Heart left ventricle (tissue), 13 donors: ENCODE data around the gene PSMA3.

Experiments
- CTCF ChIP-seq, 12 donors: fragments of 200-600 bp; sonication (generic) in 4 of 12; IDR thresholded peaks; one replicate each; pipeline versions ENCODE4 v1.5.0 to v1.8.0; 2018 to 2022; ENCODE audit warnings: antibody characterized with exemption in 12 of 12, mild to moderate bottlenecking in 5 of 12
- POLR2A ChIP-seq, 2 donors: fragments of 450-650 bp; IDR thresholded peaks; one replicate each; pipeline ENCODE4 v1.6.1; 2017; ENCODE audit warnings: antibody characterized with exemption in 2 of 2, mild to moderate bottlenecking in 2 of 2, moderate library complexity in 2 of 2
- donor health status: ischemic (EF 13 %, LVEDD 7.1; RV severe dilation, severe dysfunction).
- donor health status: DM: no; HTN: yes; CAD: no.
- donor health status: DM: no; HTN: no; CAD: no.
- donor health status: ischemic (EF 25% LVEDD 6.9; RV normal size, moderate dysfunction).
- donor health status: ischemic (EF 25% LVEDD 5.7; RV mildly dilated, moderate dysfunction).
- donor health status: ischemic (EF 35%, LVEDD 5.7; RV mildly dilated, moderate dysfunction).
- donor health status: nonischemic (EF 11% LVEDD 7.7; RV severe dilation, severe dysfunction).
- donor health status: DM: yes; HTN: yes; CAD: no.
- donor health status: PGD.
- donor health status: ischemic (EF 29% LVEDD 5.4; RV normal size, mild dysfunction).
- donor health status: nonischemic (EF 23%, LVEDD 6.1; RV moderate dilation, normal function).

DNA sequence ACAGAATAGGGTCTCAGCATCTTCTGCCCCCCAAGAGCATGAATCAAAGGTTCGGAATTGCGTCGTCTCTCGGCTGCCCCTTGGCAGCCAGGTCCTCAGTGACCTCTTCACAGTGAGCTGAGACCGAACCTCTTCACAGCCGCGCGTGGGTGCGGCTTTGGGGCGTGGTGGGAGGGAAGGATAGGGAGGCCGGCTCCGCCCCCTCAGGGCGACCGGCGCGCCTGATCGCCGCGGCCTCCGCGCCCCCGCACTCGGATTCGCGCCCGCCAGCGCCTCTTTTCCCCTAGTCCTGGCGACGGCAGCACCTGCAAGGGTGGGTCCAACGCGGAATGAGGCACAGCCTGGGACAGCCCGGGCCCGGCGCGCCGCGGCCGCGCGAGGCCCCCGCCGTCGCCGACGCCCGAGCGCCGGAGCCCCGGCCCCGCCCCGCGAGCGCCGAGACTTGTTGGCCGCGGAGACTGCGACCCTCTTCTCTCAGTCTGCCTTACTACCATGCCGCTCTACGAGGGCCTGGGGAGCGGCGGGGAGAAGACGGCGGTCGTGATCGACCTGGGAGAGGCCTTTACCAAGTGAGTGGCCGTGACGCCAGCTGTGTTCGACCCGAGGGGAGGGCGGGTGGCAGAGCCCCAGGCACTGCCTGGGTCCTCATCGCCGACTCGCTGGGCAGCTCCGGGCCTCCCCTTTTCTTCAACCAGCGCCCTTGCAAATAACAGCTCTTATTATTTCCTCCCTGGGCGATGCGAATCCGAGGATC is 44.7 kb upstream of the PSMA3 start, which contains the start of gene ACTR10:
- TF ChIP-seq CTCF (IDR thresholded peaks at IDR 0.05), result no peak
- TF ChIP-seq POLR2A (IDR thresholded peaks at IDR 0.05), result peak in 1 of 2 donors; percentile 70
